Panc1 (cell line): ENCODE measurements around the gene EXPH5.

ENCODE experiments used
- POLR2AphosphoS5 ChIP-seq: IDR thresholded peaks from 2 replicates; pipeline ENCODE4 v1.6.1; 2012; ENCODE audit warnings: mild to moderate bottlenecking, low read depth, low read length, moderate library complexity
- SIN3A ChIP-seq: IDR thresholded peaks from 2 replicates; pipeline ENCODE4 v1.6.1; 2012; ENCODE audit warnings: low read depth, mild to moderate bottlenecking, low read length, moderate library complexity, borderline replicate concordance; ENCODE audit not compliant: insufficient read depth
- TCF7L2 ChIP-seq: IDR thresholded peaks from 2 replicates; pipeline ENCODE4 v1.6.1; 2011; ENCODE audit warnings: mild to moderate bottlenecking, low read depth, low read length, inconsistent platforms
- TF ChIP-seq, protein P1 (sequence below): fragments of 450-650 bp; IDR thresholded peaks from 2 replicates; pipeline ENCODE4 v1.5.1; 2017; ENCODE audit warnings: mild to moderate bottlenecking
- TF ChIP-seq, protein P2 (sequence below), 2 experiments: IDR thresholded peaks; 2 replicates each; pipeline ENCODE4 v1.6.1; 2011 to 2012; ENCODE audit warnings: low read depth in 2 of 2, control low read depth in 1 of 2, low read length in 1 of 2, mild to moderate bottlenecking in 1 of 2, moderate library complexity in 1 of 2; ENCODE audit not compliant: insufficient read depth in 1 of 2

DNA sequence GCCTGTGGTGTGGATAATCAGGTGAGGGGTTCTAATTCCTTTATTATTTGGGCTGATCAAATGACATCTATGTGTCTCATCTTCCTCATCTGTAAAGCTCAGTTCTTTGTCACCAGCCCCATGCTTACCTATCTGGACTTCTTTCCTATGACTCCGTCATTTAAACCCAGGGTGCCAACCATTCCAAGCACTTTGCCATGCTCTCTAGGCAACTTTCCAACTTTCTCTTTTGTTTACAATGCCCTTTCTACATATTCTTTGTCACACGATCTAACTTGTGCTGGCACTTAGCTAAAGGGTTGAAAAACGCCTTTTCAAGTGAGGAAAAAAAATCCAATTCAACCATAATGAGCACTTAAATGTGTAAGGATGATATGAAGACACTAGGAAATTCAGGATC lies 27.9 kb downstream of the EXPH5 start:
- TF ChIP-seq, protein P1, sequence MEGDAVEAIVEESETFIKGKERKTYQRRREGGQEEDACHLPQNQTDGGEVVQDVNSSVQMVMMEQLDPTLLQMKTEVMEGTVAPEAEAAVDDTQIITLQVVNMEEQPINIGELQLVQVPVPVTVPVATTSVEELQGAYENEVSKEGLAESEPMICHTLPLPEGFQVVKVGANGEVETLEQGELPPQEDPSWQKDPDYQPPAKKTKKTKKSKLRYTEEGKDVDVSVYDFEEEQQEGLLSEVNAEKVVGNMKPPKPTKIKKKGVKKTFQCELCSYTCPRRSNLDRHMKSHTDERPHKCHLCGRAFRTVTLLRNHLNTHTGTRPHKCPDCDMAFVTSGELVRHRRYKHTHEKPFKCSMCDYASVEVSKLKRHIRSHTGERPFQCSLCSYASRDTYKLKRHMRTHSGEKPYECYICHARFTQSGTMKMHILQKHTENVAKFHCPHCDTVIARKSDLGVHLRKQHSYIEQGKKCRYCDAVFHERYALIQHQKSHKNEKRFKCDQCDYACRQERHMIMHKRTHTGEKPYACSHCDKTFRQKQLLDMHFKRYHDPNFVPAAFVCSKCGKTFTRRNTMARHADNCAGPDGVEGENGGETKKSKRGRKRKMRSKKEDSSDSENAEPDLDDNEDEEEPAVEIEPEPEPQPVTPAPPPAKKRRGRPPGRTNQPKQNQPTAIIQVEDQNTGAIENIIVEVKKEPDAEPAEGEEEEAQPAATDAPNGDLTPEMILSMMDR = no peak
- TF ChIP-seq POLR2AphosphoS5 (no peak), SIN3A (no peak), TCF7L2 (no peak)
- TF ChIP-seq, protein P2, sequence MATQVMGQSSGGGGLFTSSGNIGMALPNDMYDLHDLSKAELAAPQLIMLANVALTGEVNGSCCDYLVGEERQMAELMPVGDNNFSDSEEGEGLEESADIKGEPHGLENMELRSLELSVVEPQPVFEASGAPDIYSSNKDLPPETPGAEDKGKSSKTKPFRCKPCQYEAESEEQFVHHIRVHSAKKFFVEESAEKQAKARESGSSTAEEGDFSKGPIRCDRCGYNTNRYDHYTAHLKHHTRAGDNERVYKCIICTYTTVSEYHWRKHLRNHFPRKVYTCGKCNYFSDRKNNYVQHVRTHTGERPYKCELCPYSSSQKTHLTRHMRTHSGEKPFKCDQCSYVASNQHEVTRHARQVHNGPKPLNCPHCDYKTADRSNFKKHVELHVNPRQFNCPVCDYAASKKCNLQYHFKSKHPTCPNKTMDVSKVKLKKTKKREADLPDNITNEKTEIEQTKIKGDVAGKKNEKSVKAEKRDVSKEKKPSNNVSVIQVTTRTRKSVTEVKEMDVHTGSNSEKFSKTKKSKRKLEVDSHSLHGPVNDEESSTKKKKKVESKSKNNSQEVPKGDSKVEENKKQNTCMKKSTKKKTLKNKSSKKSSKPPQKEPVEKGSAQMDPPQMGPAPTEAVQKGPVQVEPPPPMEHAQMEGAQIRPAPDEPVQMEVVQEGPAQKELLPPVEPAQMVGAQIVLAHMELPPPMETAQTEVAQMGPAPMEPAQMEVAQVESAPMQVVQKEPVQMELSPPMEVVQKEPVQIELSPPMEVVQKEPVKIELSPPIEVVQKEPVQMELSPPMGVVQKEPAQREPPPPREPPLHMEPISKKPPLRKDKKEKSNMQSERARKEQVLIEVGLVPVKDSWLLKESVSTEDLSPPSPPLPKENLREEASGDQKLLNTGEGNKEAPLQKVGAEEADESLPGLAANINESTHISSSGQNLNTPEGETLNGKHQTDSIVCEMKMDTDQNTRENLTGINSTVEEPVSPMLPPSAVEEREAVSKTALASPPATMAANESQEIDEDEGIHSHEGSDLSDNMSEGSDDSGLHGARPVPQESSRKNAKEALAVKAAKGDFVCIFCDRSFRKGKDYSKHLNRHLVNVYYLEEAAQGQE (IDR thresholded peaks at IDR 0.05; ENCODE audit: insufficient read depth in 1 of 2, low read depth in 2 of 2, low read length in 1 of 2) = no peak
